ENCODE results near the gene EREG.

EREG gene, protein sequence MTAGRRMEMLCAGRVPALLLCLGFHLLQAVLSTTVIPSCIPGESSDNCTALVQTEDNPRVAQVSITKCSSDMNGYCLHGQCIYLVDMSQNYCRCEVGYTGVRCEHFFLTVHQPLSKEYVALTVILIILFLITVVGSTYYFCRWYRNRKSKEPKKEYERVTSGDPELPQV

DNA sequence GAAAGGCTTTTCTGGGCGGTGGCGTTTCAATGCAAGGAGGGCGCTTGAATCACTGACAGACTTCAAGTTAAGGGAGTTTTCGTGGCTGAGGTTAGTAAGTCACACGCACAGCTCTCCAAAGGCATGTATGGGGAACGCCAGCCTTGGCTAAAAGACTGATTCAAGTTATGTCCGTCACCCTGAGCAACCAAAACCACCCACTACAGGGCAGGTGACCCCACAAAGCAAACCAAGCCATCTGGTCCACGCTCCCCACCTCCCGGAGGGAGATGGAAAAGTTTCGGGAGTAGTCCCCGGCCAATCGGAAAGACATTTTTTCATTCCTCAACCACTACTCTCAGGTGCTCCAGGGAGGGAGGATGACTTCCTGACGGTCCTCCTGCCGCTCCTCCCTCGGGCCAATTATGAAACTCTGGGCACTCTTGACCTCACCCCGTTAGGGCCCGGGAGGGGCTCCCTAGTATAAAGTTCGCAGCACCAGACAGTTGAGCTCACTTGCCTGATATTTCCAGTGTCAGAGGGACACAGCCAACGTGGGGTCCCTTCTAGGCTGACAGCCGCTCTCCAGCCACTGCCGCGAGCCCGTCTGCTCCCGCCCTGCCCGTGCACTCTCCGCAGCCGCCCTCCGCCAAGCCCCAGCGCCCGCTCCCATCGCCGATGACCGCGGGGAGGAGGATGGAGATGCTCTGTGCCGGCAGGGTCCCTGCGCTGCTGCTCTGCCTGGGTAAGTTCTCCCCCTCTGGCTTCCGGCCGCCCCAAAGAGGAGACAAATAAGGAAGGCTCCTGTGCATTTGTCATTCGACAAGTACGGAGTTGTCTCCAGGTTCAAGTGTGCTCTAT, at the start of gene EREG:
TSS of gene EREG (plus strand) at position 494 of the 840 bp plus-strand sequence. CDS start at position 658, 164 bp downstream.
- in situ Hi-C loops (cut with MboI; ENCODE audit: low sequenced_read_pairs), result no loop called here

DNA sequence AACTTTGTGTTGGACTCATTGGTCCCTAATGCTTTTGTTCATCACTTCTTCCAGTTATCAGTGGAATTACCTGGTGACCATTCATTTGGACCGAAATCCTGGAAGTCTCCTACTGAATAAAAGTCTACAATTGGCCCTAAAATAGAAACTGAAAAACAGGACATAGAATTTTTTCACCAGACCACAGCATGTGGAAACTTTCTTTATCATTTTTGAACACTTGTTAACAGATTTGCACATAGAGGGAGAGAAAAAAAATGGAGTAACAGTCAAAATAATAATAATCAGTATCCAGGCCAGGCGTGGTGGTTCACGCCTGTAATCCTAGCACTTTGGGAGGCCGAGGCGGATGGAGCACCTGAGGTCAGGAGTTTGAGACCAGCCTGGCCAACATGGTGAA, 49.6 kb upstream of the EREG start:
- in situ Hi-C loops (cut with MboI; ENCODE audit: low sequenced_read_pairs), result loop anchor here (10.0 kb wide), 1 partner anchor 359 kb away; no protein-coding TSS in a partner anchor

DNA sequence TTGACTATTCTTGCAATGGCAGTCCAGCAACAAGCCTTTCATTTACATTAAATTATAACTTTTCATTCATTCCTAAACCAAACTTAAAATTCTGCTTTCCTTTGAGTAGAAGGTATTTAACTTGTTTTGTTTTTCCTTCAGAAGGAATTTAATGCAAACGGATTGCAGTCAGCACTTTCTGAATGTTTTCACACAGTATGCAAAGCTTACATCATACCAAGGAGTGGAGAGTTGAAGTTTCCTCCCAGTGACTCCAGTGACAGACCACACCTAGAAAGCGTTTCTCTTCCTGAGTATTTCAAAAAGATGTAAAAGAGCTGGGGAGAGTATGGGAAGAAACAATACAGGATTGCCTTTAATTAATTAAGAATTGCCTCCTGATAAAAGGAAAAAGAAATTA, 48.5 kb upstream of the EREG start:
- in situ Hi-C loops (cut with MboI; ENCODE audit: low sequenced_read_pairs), result loop anchor here (10.0 kb wide), 1 partner anchor 358 kb away; no protein-coding TSS in a partner anchor

DNA sequence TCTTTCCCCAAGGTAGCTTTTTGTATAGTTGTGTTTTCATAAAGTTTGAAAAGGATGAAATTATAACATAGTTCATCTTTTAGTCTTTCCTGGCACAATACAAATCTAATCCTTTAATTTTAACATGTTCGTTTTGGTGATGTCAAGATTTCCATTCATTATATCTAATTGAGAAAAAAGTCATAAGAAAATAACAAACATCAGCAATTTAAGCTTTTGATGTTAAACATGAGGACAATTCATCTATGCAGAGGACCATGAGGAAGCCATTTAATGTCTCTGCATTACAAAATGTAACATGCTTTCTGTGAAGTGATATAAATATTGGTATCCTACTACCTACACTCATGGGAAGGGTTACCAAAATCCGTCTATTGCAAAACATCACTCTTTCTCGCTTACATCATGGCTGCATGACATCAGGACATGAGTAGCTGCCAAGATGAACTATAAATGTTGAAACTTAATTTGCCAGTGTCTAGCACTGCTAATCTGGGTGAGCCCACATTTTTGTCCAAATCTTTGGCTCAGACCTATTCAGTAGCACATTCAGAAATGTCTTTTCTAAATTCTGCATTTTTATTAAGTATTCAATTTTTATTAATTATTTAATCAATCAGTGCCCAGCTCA, 47.2 kb upstream of the EREG start:
- in situ Hi-C loops (cut with MboI; ENCODE audit: low sequenced_read_pairs), result loop anchor here (10.0 kb wide), 1 partner anchor 357 kb away; no protein-coding TSS in a partner anchor

DNA sequence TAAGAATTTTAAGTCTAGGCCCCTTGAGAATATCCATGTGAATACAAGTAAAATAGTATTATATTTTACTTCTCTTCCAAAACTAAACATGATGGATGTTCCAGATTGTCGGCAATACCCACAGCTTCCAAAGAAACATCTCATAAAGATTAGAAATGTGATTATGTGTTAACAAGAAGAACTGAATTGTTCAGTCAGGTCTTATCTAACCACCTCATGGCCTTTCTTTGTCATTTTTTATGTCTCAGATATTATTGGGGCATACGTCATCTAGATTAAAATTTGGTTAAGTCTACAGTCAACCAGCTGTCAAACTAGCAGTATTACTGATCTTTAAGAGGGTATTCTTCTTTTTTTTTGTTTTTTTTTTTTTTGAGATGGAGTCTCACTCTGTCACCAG, 46.7 kb upstream of the EREG start:
- in situ Hi-C loops (cut with MboI; ENCODE audit: low sequenced_read_pairs), result loop anchor here (10.0 kb wide), 1 partner anchor 357 kb away; no protein-coding TSS in a partner anchor

DNA sequence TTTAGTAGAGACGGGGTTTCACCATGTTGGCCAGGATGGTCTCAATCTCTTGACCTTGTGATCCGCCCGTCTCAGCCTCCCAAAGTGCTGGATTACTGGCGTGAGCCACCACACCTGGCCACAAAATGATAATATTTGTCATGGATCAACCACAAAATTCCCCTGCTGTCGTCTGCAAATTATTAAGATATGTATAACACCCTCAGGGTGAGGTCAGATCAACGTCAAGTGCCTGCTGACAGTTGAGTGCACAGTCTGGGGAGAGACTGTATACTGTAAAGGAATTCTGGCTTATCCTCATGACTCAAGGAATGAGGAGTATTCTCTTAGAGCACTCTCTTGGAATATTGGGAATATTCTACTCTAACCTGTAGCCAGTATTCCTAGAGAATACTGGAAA, 45.5 kb upstream of the EREG start:
- in situ Hi-C loops (cut with MboI; ENCODE audit: low sequenced_read_pairs), result loop anchor here (10.0 kb wide), 1 partner anchor 355 kb away; no protein-coding TSS in a partner anchor

DNA sequence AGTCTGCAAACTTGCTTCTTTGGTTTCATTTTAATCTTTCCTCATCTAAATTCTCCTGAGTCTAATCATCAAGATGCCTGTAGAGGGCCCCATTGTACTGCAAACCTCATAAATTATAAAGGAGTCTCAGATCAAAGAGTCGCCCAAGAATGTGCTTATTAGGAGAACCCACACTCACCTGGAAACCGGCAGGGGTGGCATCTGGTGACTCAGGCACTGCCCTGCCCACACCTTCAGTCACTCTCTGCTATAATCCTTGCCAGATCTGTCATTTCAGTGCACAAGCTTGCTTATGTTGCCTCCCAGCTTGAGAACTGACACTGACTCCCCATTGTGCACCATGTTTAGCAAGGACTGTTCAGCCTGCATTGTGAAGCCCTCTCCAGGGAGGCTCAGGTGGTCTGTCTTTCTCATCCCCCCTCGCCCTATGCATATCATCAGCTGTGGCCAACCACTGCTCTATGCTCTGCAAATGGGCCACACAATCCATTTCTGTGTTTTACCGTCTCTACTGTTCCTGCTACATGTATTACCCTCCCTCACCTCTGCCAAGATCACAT, 44.3 kb upstream of the EREG start:
- in situ Hi-C loops (cut with MboI; ENCODE audit: low sequenced_read_pairs), result no loop called here

DNA sequence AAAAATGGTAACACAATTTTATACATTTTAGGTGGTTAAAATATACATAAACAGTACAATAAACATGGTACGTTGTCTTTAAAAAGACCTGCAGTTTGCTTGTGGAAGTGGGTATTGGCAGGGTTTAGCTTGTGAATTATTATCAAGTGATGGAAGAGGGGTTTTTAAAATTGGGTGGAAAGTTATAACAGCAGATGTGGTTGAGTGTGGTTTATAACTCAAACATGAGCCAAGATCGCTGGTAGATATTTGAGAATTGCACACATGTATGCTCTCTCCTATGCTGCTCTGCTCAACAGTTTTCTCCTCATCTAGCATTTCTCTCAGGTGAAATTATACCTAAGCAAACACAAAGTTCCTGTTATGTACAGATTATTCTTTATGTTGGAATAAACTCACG, 42.6 kb upstream of the EREG start:
- in situ Hi-C loops (cut with MboI; ENCODE audit: low sequenced_read_pairs), result no loop called here

DNA sequence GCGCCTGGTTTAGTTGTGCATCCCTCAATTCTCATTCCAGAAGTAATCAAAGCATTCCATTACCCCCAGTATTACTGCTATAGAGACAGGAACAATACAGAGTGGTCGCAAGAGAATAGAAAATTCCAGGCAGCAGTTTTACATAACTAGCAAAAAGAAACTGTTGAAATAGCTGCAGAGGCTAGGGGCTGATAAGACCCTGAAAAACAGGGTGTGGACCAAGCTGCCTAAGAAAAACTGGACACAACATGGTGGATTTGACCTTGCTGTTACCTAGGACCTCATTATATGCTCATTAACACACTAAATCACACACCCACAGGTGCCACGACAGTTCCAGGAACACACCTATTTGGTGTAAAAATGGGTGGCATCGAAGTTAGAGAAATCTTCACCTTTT, 41.3 kb upstream of the EREG start:
- in situ Hi-C loops (cut with MboI; ENCODE audit: low sequenced_read_pairs), result no loop called here

DNA sequence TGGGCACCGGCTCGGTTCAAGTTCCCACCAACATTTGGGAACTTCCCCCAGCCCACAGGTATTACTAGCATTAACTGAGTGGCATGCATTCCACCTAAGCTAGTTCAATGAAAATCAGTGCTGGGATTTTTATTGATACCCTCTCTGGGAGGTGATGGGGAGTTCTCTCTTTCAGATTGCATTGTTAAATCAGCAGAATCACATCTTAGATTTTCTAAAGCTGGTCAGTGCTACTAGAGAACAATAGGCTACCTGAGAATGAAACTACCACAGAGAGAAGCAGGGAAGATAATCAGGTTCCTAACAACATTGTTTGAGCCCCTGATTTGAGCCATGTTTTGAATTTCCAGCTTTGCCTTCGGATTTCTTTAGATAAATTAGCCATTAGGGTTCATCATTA, 40.7 kb upstream of the EREG start:
- in situ Hi-C loops (cut with MboI; ENCODE audit: low sequenced_read_pairs), result no loop called here

DNA sequence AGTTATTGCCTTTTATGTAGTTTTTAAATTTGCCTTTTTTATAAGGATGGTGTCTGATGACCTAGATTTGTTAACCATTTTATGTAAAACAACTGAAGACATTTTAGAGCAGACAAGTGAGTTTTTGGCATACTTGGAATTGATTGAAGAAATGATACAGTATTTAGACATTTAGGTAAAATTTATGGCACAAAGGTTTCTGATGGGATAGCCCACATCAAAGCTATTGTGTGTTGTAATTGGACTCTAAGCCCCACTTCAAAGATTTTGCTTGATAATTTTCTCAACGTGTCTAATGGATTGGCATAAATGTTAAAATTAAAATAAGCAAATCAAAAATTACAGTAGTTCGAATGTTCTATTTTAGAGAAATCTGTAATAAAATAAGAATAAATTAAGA, 39.1 kb upstream of the EREG start:
- in situ Hi-C loops (cut with MboI; ENCODE audit: low sequenced_read_pairs), result no loop called here

DNA sequence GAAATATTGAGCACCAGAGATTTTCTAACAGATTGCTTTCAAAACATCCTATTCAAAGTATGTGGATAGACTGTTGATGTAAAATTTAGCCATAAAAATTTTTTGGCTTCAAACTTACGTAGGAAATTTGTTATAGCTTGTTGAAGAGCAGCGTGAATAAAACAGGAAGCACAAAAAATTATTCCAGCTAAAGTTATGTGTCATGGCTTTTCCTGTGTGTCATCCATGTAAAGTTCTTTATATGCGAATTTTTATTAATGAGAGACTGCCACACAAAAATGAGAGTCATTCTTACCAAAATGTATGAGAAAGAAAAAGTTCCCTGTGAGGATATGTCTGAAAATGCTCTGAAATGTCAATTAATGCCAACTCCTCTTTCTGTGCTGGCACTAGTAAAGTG, 37.2 kb upstream of the EREG start:
- in situ Hi-C loops (cut with MboI; ENCODE audit: low sequenced_read_pairs), result no loop called here

DNA sequence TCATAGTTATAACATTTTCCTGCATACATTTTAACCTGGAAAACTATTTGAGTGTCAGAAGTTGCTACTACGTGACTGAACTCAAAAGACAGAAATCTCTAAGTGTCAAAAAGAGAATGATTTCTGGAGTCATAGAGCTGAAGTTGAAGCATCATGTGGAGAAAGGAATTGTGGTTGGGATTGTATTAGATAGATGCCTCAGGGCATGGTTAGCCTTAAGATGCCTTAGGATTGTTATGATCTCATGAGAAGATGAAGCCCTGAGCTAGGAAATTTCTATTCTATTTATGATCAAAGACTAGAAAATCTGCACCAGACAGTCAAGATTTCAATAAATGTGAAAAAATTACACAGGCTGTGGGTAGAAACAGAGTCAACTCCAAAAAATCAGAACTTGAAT, 36.4 kb upstream of the EREG start:
- in situ Hi-C loops (cut with MboI; ENCODE audit: low sequenced_read_pairs), result no loop called here

DNA sequence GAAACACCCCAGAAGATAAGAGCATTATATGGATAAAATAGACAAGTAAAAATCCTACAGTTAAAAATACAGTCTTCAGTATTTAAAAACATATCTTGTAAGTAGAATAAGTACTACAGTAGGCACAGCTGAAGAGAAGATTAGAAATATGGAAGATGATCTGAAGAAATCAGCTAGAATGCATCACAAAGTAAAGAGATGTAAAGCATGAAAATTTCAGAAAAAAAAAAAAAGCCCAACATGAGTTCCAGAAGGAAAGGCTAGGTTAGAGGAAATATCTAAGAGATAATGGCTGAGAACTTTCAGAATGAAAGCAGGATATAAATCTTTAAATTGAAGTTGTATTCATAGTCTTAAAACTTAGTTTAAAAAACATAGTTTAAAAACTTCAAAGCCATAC, 35.6 kb upstream of the EREG start:
- in situ Hi-C loops (cut with MboI; ENCODE audit: low sequenced_read_pairs), result no loop called here

DNA sequence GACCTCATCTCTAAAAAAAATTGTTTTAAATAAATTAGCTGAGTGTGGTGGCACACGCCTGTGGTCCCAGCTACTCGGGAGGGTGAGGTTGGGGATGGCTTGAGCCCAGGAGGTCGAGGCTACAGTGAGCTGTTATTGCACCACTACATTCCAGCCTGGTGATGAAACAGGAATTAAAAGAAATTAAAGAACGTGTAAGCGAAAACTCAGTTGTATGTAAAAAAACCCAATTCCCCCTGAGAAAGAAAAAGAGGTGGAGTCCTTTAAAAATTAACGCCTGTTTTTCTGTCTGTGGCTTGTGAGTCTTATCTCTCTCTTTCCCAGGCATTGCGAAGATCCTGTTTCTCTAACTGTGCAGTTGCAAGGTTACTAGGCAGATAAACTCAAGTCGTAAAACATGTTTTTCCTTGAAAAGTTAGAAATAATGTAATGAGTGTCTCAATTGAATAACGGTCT, 34.6 kb upstream of the EREG start:
- in situ Hi-C loops (cut with MboI; ENCODE audit: low sequenced_read_pairs), result no loop called here

DNA sequence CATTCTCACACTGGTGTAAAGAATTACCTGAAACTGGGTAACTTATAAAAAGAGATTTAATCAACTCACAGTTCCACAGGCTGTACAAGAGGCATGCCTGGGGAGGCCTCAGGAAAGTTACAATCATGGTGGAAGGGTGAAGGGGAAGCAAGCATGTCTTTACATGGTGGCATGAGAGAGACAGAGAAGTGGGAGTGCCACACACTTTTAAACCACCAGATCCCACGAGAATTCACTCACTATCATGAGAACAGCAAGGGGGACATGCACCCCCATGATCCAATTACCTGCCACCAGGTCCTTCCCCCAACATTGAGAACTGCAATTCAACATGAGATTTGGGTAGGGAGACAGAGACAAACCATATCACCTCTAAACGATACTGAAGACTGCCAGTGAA, 33.7 kb upstream of the EREG start:
- in situ Hi-C loops (cut with MboI; ENCODE audit: low sequenced_read_pairs), result no loop called here

DNA sequence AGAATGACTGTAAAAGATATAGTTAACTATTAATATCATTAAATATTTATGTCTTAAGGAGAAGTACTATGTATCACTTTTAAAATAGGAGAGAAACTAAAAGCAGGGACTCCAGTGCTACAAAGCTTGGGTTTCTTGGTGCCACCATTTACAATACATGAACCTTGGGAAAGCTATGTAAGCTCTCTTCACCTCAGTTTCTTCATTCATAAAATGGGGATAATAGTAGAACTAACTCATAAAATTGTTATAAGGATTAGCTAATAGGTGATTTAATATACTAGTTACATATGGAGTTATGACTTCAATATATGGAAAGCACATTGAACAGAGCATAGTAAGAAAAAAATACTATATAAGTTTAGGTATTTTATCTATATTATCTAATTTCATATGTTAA, 33.0 kb upstream of the EREG start:
- in situ Hi-C loops (cut with MboI; ENCODE audit: low sequenced_read_pairs), result no loop called here

DNA sequence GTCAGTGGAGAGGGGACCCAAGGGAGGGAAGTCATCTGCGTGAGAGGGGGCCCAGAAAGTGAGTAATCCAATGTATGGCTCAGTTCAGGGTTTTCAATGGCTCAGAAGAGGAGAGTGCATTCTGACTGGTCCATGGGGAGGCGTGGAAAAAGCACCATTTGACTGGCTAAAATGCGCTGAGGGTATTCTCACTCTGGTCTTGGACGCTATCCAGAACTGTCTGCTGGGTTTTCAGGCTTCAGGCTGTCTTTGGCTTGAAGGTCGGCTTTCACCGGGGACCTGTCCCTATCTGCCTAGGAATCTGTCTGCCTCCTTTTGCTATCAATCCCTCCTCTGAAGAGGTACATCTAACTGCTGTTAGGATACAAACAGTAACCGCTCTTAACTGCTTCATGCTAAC, 30.3 kb upstream of the EREG start:
- in situ Hi-C loops (cut with MboI; ENCODE audit: low sequenced_read_pairs), result no loop called here

DNA sequence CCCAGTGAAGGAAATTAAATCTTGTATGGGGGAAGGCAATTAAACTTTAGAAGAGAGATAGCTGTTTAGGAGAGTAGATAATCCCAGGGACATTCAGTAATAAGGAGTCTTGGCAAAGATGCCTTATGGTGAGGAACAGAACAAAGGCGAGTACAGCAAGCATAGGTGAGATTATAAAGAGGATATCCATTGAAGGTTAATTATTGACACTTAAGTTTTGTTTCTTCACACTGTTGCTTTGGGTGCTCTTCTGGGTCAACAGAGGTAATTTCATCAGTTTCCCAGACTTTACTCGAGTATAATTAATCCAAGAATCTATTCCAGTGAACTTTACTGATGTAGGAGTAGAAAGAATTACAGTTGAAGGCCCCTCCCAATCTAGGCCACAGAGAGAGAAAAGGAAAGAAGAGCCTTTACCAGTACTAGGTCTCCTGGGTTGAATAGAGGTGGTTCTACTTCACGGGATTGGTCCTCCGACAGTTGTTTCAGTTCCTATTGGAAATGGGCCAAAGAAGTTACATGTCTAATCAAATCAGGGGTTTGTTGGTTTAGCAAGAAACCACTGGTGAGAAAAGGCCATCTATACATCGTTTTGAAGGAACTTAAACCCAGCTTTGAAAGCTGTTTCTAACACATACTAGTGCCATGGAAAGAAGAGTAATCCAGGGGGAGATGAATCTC, 29.5 kb upstream of the EREG start:
- in situ Hi-C loops (cut with MboI; ENCODE audit: low sequenced_read_pairs), result no loop called here

DNA sequence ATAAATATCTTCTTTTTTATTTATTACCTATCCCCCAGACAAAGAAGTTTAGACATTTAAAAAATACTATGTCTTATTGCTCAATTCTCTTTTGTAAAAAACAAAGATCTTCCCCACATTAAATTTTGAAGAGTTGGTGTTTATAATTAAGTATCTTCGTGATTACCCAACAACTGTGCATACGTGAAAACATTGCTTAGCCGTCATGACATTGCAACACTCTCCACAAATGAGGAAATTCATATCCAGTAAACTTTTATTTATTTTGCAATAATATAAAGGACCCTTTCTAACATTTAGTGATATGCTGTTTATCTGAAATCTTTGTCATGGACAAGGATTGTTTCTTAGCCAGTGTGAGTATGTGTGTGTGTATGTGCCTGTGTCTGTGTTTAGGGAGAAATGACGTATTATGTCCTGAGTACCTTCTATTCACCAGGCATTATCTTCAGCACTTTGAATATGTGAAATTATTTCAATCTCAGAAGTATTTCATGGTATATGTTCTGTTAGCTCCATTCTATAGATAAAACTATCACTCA, 26.1 kb upstream of the EREG start:
- in situ Hi-C loops (cut with MboI; ENCODE audit: low sequenced_read_pairs), result no loop called here

DNA sequence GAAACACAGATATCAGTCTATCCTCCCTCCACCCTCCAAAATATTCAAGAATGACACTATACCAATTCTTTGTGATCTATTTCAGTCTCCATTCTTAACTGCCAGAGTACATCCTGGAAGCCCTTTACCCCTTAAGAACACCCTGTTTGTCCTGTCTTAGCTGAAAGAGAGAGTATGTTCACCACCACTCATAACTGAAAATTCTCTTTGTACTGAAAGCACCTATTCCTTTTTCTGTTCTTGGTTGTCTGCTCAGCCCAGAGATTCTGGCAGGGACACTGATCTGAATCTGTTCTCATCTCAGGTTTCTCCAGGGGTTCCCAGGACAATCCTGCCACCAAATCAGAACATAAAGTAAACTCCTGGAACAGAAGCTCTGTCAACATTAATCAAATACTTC, 25.4 kb upstream of the EREG start:
- in situ Hi-C loops (cut with MboI; ENCODE audit: low sequenced_read_pairs), result no loop called here
